Measurements from ENCODE around the gene OSTM1. TPM values are rescaled to one million over a fixed set of nuclear protein-coding genes. Genes with fewer than 3 reads are reported as not detected.

The OSTM1 gene
- total RNA-seq, 1 donor, result 17.0 TPM

- DNase-seq (ENCODE audit: low read depth in 2 of 3, low spot score in 2 of 3), result no peak
Observed at GRCh38 chr6:108105571-108105970, 31.0 kb upstream of the OSTM1 start.

- DNase-seq (ENCODE audit: low read depth in 2 of 3, low spot score in 2 of 3), result no peak
Observed at GRCh38 chr6:108102965-108103364, 28.4 kb upstream of the OSTM1 start.

GRCh38 chr6:108100003-108100402 is 25.5 kb upstream of the OSTM1 start:
- no peak for DNase-seq (ENCODE audit: low read depth in 2 of 3, low spot score in 2 of 3)

GRCh38 chr6:108097882-108098281 is 23.3 kb upstream of the OSTM1 start:
- no peak for DNase-seq (ENCODE audit: low read depth in 2 of 3, low spot score in 2 of 3)

- no peak for DNase-seq (ENCODE audit: low read depth in 2 of 3, low spot score in 2 of 3)
Observed at GRCh38 chr6:108093781-108094300, 19.3 kb upstream of the OSTM1 start.

- no peak for DNase-seq (ENCODE audit: low read depth in 2 of 3, low spot score in 2 of 3)
Observed at GRCh38 chr6:108091288-108091687, 16.7 kb upstream of the OSTM1 start.

GRCh38 chr6:108083349-108083748 is 8.8 kb upstream of the OSTM1 start:
- no peak for DNase-seq (ENCODE audit: low read depth in 2 of 3, low spot score in 2 of 3)

GRCh38 chr6:108082539-108082938 is 8.0 kb upstream of the OSTM1 start:
- no peak for DNase-seq (ENCODE audit: low read depth in 2 of 3, low spot score in 2 of 3)

GRCh38 chr6:108080010-108080780 is 5.7 kb upstream of the OSTM1 start:
- no peak for DNase-seq (ENCODE audit: low read depth in 2 of 3, low spot score in 2 of 3)

- no peak for DNase-seq (ENCODE audit: low read depth in 2 of 3, low spot score in 2 of 3)
Observed at GRCh38 chr6:108078191-108078590, 3.6 kb upstream of the OSTM1 start.

- DNase-seq (ENCODE audit: low read depth in 2 of 3, low spot score in 2 of 3), result no peak
Observed at GRCh38 chr6:108074057-108074358, 533 bp downstream of the OSTM1 start.

- DNase-seq (ENCODE audit: low read depth in 2 of 3, low spot score in 2 of 3), result no peak
Observed at GRCh38 chr6:108071736-108072276, 2.7 kb downstream of the OSTM1 start.

GRCh38 chr6:108068618-108069017 is 5.9 kb downstream of the OSTM1 start:
- DNase-seq (ENCODE audit: low read depth in 2 of 3, low spot score in 2 of 3), result peak; percentile 5 to 28 (median 9)

GRCh38 chr6:108068182-108068581 is 6.4 kb downstream of the OSTM1 start:
- no peak for DNase-seq (ENCODE audit: low read depth in 2 of 3, low spot score in 2 of 3)

GRCh38 chr6:108052706-108053105 is 21.8 kb downstream of the OSTM1 start:
- DNase-seq (ENCODE audit: low read depth in 2 of 3, low spot score in 2 of 3), result no peak

GRCh38 chr6:108051481-108051880 is 23.1 kb downstream of the OSTM1 start:
- no peak for DNase-seq (ENCODE audit: low read depth in 2 of 3, low spot score in 2 of 3)

GRCh38 chr6:108039681-108040080 is 34.9 kb downstream of the OSTM1 start:
- DNase-seq (ENCODE audit: low read depth in 2 of 3, low spot score in 2 of 3), result no peak

- no peak for DNase-seq (ENCODE audit: low read depth in 2 of 3, low spot score in 2 of 3)
Observed at GRCh38 chr6:108036884-108037283, 37.7 kb downstream of the OSTM1 start.

GRCh38 chr6:108031968-108032367 is 42.6 kb downstream of the OSTM1 start:
- no peak for DNase-seq (ENCODE audit: low read depth in 2 of 3, low spot score in 2 of 3)

GRCh38 chr6:108030211-108030610 is 44.3 kb downstream of the OSTM1 start:
- DNase-seq (ENCODE audit: low read depth in 2 of 3, low spot score in 2 of 3), result no peak

- DNase-seq (ENCODE audit: low read depth in 2 of 3, low spot score in 2 of 3), result no peak
Observed at GRCh38 chr6:108029226-108029921, 45.2 kb downstream of the OSTM1 start.

- DNase-seq (ENCODE audit: low read depth in 2 of 3, low spot score in 2 of 3), result no peak
Observed at GRCh38 chr6:108027594-108027993, 46.9 kb downstream of the OSTM1 start.

Measured in hematopoietic multipotent progenitor cell (in vitro differentiated cells).